Transverse colon (tissue), 4 donors: Measurements from ENCODE around the gene NUP88. TPM values are rescaled to one million over a fixed set of nuclear protein-coding genes. Genes with fewer than 3 reads are reported as not detected.
"Not testable (repeated sequence)": the region's sequence is repeated elsewhere in the genome, so short reads cannot be mapped to it uniquely, and the experiment has no call there.

ENCODE experiments used
- DNase-seq: peaks from one replicate; pipeline ENCODE4 v3.0.0-alpha.2; 2019
- H3K27ac ChIP-seq, 4 donors: fragments of 200-600 bp; sonication (generic); 2 replicates each; pipeline ENCODE4 v1.5.1; 2016 to 2018; ENCODE audit warnings: inconsistent platforms in 4 of 4
- H3K27me3 ChIP-seq: fragments of 200-600 bp; sonication (generic); 2 replicates; pipeline ENCODE4 v1.5.1; 2017; ENCODE audit warnings: inconsistent platforms
- H3K36me3 ChIP-seq, 4 donors: fragments of 200-600 bp; sonication (generic); 2 replicates each; pipeline ENCODE4 v1.5.1; 2017 to 2019; ENCODE audit warnings: inconsistent platforms in 4 of 4
- H3K4me1 ChIP-seq, 4 donors: fragments of 200-600 bp; sonication (generic); 2 replicates each; pipeline ENCODE4 v1.5.1; 2017 to 2020; ENCODE audit warnings: inconsistent platforms in 4 of 4
- H3K4me3 ChIP-seq, 4 donors: fragments of 200-600 bp; sonication (generic); 1 replicate in 1 of 4; 2 replicates in 3 of 4; pipeline versions ENCODE4 v1.5.1 to v1.6.1; 2017 to 2019; ENCODE audit warnings: inconsistent platforms in 4 of 4
- H3K9me3 ChIP-seq, 2 donors: fragments of 200-600 bp; sonication (generic); 2 replicates each; pipeline ENCODE4 v1.5.1; 2017 to 2019; ENCODE audit warnings: inconsistent platforms in 2 of 2
- CTCF ChIP-seq, 5 experiments: fragments of 200-600 bp in 3 of 5; fragments of 450-650 bp in 2 of 5; sonication (generic) in 3 of 5; IDR thresholded peaks; 1 replicate in 2 of 5; 2 replicates in 3 of 5; pipeline ENCODE4 v1.5.1; 2016 to 2017; ENCODE audit warnings: antibody characterized with exemption in 5 of 5, inconsistent platforms in 3 of 5, mild to moderate bottlenecking in 2 of 5, moderate library complexity in 1 of 5
- EP300 ChIP-seq: sonication (generic); formaldehyde crosslinking; IDR thresholded peaks from one replicate; pipeline ENCODE4 v1.6.1; 2017; ENCODE audit warnings: antibody characterized with exemption, low read depth
- POLR2A ChIP-seq: fragments of 450-650 bp; IDR thresholded peaks from one replicate; pipeline ENCODE4 v1.6.1; 2016; ENCODE audit warnings: antibody characterized with exemption, mild to moderate bottlenecking, moderate library complexity
- POLR2AphosphoS5 ChIP-seq, 3 donors: sonication (generic); formaldehyde crosslinking; IDR thresholded peaks; one replicate each; pipeline ENCODE4 v1.6.1; 2016; ENCODE audit warnings: antibody characterized with exemption in 3 of 3
- WGBS, 2 donors: methylation state at CpG; one replicate each; pipeline ENCODE4 v1.1.5; 2018; ENCODE audit warnings: low coverage in 1 of 2; 5-methylcytosine and 5-hydroxymethylcytosine counted together
- in situ Hi-C, 4 donors: fragments of 200-750 bp; cut with MboI; loops; one replicate each; pipeline versions ENCODE4 v1.15.0 to v1.15.1; 2017; ENCODE audit warnings: low sequenced_read_pairs in 3 of 4, low pct_ligation_motif_present in 1 of 4, low pct_unique_long_range_greater_than_20kb in 1 of 4
- intact Hi-C: fragments of 100-400 bp; cut with DNase I; formaldehyde crosslinking; loops from one replicate; pipeline ENCODE4 v1.15.1; 2023; ENCODE audit warnings: low total_unique reads
- total RNA-seq, 4 donors: library from RNA; depleted of rRNA; stranded (reverse); fragments of >200 nt; gene quantifications; one replicate each; pipeline ENCODE4 v1.1.0, GENCODE V29; 2016

NUP88 gene
- total RNA-seq, 4 donors from 2014 or later = 65.3 to 120 (median 96.9) TPM

GRCh38 chr17:5439446-5439764, 19.9 kb upstream of the NUP88 start:
- intact Hi-C loops (no loop called here), in situ Hi-C loops (no loop called here)
- H3K4me3 ChIP-seq = peak overlapping the region in 3 of 4 donors; percentile 71 to 97 (median 77)
- no peaks in the 10 kb centered on the region for H3K27me3 ChIP-seq
- H3K9me3 ChIP-seq = no peaks in the 10 kb centered on the region
- 0 to 14% methylated on average over 1 of the region's 1 CpG for WGBS, 2 donors
- peaks cover 0 to 24% (median 5%) of the 10 kb centered on the region in 4 donors for H3K36me3 ChIP-seq
- TF ChIP-seq CTCF (IDR thresholded peaks at IDR 0.05) (peak in 2 of 5 experiments; percentile 28 to 49), EP300 (no peak)
- peak overlapping the region; percentile 86 to 89 (median 88) for H3K27ac ChIP-seq
- peaks cover 5 to 29% (median 15%) of the 10 kb centered on the region in 4 donors for H3K4me1 ChIP-seq
- DNase-seq = no peak

- intact Hi-C loops = no loop called here
- H3K4me3 ChIP-seq = peak within 1 kb of the TSS; percentile 71 to 97 (median 82)
- peak; percentile 96 for DNase-seq
- peaks cover 0 to 22% (median 4%) of the 10 kb centered on the region in 4 donors for H3K36me3 ChIP-seq
- WGBS, 2 donors = 1% methylated on average over 71 of the region's 75 CpGs; no CpG with 5 or more reads in 1 of the 2 donors
- no peaks in the 10 kb centered on the region for H3K9me3 ChIP-seq
- peaks cover 5 to 29% (median 15%) of the 10 kb centered on the region in 4 donors for H3K4me1 ChIP-seq
- TF ChIP-seq POLR2AphosphoS5 (IDR thresholded peaks at IDR 0.05) = peak; percentile 66 to 77 (median 73)
- TF ChIP-seq CTCF (IDR thresholded peaks at IDR 0.05) = peak; percentile 99 to 100 (median 99)
- TF ChIP-seq POLR2A = peak; percentile 54
- TF ChIP-seq EP300 = no peak
- no peaks in the 10 kb centered on the region for H3K27me3 ChIP-seq
- in situ Hi-C loops = no loop called here
- peak within 1 kb of the TSS; percentile 86 to 89 (median 88) for H3K27ac ChIP-seq
Measured at GRCh38 chr17:5438716-5439445, 19.4 kb upstream of the NUP88 start, which contains the start of gene C1QBP. TSS of gene C1QBP (minus strand) at chr17:5439155. CDS start at chr17:5439073, 82 bp downstream.

GRCh38 chr17:5437721-5438317, 18.4 kb upstream of the NUP88 start:
- DNase-seq = no peak
- Histone ChIP-seq H3K27ac (peak overlapping the region; percentile 86 to 89 (median 88)), H3K36me3 (peaks cover 0 to 31% (median 5%) of the 10 kb centered on the region in 4 donors), H3K9me3 (no peaks in the 10 kb centered on the region), H3K4me3 (peak overlapping the region in 3 of 4 donors; percentile 71 to 97 (median 77)), H3K27me3 (no peaks in the 10 kb centered on the region), H3K4me1 (peaks cover 5 to 29% (median 15%) of the 10 kb centered on the region in 4 donors)
- 28 to 47% methylated on average over 3 to 5 of the region's 5 CpGs for WGBS, 2 donors
- intact Hi-C loops = no loop called here
- TF ChIP-seq CTCF (IDR thresholded peaks at IDR 0.05) (no peak), EP300 (no peak), POLR2AphosphoS5 (IDR thresholded peaks at IDR 0.05) (no peak), POLR2A (no peak)
- in situ Hi-C loops = no loop called here

GRCh38 chr17:5435781-5436315, 16.4 kb upstream of the NUP88 start:
- Histone ChIP-seq H3K36me3 (peaks cover 0 to 39% (median 11%) of the 10 kb centered on the region in 4 donors), H3K4me1 (peaks cover 5 to 29% (median 15%) of the 10 kb centered on the region in 4 donors)
- H3K27ac ChIP-seq, H3K9me3 ChIP-seq, H3K27me3 ChIP-seq, intact Hi-C loops, DNase-seq, in situ Hi-C loops, H3K4me3 ChIP-seq: not testable (repeated sequence)
- 91% methylated on average over 12 of the region's 12 CpGs; no CpG with 5 or more reads in 1 of the 2 donors for WGBS, 2 donors
